Stimulated activated CD4-positive, alpha-beta T cell treated with anti-CD3 and anti-CD28 coated beads, Interleukin-1b, Interleukin-23, amount 100 ng/mL, for 4 hours (primary cell): ENCODE results near the gene PLXNB3.
A peak's percentile ranks its signal among the peaks of the same experiment; 100 is the strongest.

ENCODE experiments used
- DNase-seq, 2 donors: peaks; one replicate each; pipeline ENCODE4 v3.0.0-alpha.2; 2020; ENCODE audit warnings: low read depth in 2 of 2

The PLXNB3 gene

GRCh38 chrX:153755136-153755535, 8.9 kb upstream of the PLXNB3 start:
- DNase-seq, result no peak

GRCh38 chrX:153761863-153762262, 2.2 kb upstream of the PLXNB3 start:
- DNase-seq, result no peak

- DNase-seq, result no peak
These were observed 1.3 kb upstream of the PLXNB3 start for GRCh38 chrX:153762626-153763173.

GRCh38 chrX:153763298-153763932, 634 bp upstream of the PLXNB3 start:
- DNase-seq, result no peak

- DNase-seq, result no peak
These were observed 713 bp downstream of the PLXNB3 start for GRCh38 chrX:153764786-153765137.

GRCh38 chrX:153765138-153766079, 1.4 kb downstream of the PLXNB3 start:
- no peak for DNase-seq

GRCh38 chrX:153766098-153766817, 2.2 kb downstream of the PLXNB3 start:
- peak in 1 of 2 donors; percentile 14 for DNase-seq

GRCh38 chrX:153766871-153767673, 3.0 kb downstream of the PLXNB3 start:
- DNase-seq, result no peak

- DNase-seq, result no peak
These were observed 3.6 kb downstream of the PLXNB3 start for GRCh38 chrX:153767674-153768055.

- no peak for DNase-seq
These were observed 4.5 kb downstream of the PLXNB3 start for GRCh38 chrX:153768311-153769157.

- no peak for DNase-seq
These were observed 5.3 kb downstream of the PLXNB3 start for GRCh38 chrX:153769158-153769864.

- no peak for DNase-seq
These were observed 6.0 kb downstream of the PLXNB3 start for GRCh38 chrX:153769865-153770600.

- DNase-seq, result no peak
These were observed 6.8 kb downstream of the PLXNB3 start for GRCh38 chrX:153770601-153771414.

- DNase-seq, result no peak
These were observed 7.6 kb downstream of the PLXNB3 start for GRCh38 chrX:153771415-153772315.

GRCh38 chrX:153772316-153773217, 8.5 kb downstream of the PLXNB3 start:
- DNase-seq, result no peak

GRCh38 chrX:153773218-153773611, 9.2 kb downstream of the PLXNB3 start:
- no peak for DNase-seq
